Memory B cell (primary cell): Measurements from ENCODE around the gene CNFN.
A peak's percentile ranks its signal among the peaks of the same experiment; 100 is the strongest.

Experiments
- ATAC-seq: fragments of 150-1000 bp; cut with Tn5 transposase; 2 replicates; pipeline ENCODE4 v1.10.0; 2021; ENCODE audit warnings: low read depth, mild to moderate bottlenecking, moderate library complexity
- DNase-seq, 2 donors: peaks; one replicate each; pipeline ENCODE4 v3.0.0; 2022; ENCODE audit warnings: low spot score in 2 of 2
- H3K27ac Mint-ChIP-seq: one replicate; pipeline ENCODE4 v1.8.0; 2022; ENCODE audit warnings: mild to moderate bottlenecking, moderate library complexity, mixed read lengths
- H3K27me3 Mint-ChIP-seq: one replicate; pipeline ENCODE4 v1.8.0; 2022; ENCODE audit warnings: mixed read lengths
- H3K36me3 Mint-ChIP-seq: one replicate; pipeline ENCODE4 v1.8.0; 2022; ENCODE audit warnings: mild to moderate bottlenecking, mixed read lengths
- H3K4me1 Mint-ChIP-seq: one replicate; pipeline ENCODE4 v1.8.0; 2022; ENCODE audit warnings: mixed read lengths
- H3K4me3 Mint-ChIP-seq: one replicate; pipeline ENCODE4 v1.8.0; 2022; ENCODE audit warnings: mild to moderate bottlenecking, moderate library complexity, mixed read lengths
- H3K9me3 Mint-ChIP-seq: one replicate; pipeline ENCODE4 v1.8.0; 2022; ENCODE audit warnings: mixed read lengths

Gene CNFN

GRCh38 chr19:42389899-42390298 lies at the start of gene CNFN:
TSS of gene CNFN (minus strand) at chr19:42390297. CDS start at chr19:42389037, 1,260 bp downstream.
- Mint-ChIP-seq H3K36me3 (no peaks in the 10 kb centered on the region), H3K9me3 (no peaks in the 10 kb centered on the region), H3K4me1 (peaks cover 6% of the 10 kb centered on the region), H3K27ac (no peak within 1 kb of the TSS), H3K4me3 (no peak within 1 kb of the TSS), H3K27me3 (peaks cover 18% of the 10 kb centered on the region)
- ATAC-seq (no peak), DNase-seq (no peak)

GRCh38 chr19:42436006-42436405 lies 45.9 kb upstream of the CNFN start:
- Mint-ChIP-seq H3K9me3 (no peaks in the 10 kb centered on the region), H3K4me3 (no peak overlapping the region), H3K36me3 (no peaks in the 10 kb centered on the region), H3K4me1 (peaks cover 9% of the 10 kb centered on the region), H3K27me3 (peaks cover 1% of the 10 kb centered on the region), H3K27ac (no peak overlapping the region)
- no peak for ATAC-seq
- no peak for DNase-seq

DNA sequence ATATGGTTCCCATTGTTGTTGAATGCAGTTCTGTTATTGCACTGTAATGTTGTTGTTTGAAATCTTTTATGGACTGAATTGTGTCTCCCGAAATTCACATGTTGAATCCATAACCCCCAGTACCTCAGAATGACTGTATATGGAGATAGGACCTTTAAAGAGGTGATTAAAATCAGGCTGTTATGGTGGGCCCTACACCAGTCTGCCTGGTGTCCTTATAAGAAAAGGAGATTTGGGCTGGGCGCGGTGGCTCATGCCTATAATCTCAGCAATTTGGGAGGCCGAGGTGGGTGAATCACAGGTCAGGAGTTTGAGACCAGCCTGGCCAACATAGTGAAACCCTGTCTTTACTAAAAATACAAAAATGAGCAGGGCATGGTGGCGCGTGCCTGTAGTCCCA lies 45.2 kb upstream of the CNFN start:
- Mint-ChIP-seq H3K27ac (no peak overlapping the region), H3K4me3 (no peak overlapping the region), H3K36me3 (no peaks in the 10 kb centered on the region), H3K27me3 (no peaks in the 10 kb centered on the region), H3K4me1 (peaks cover 5% of the 10 kb centered on the region), H3K9me3 (no peaks in the 10 kb centered on the region)
- DNase-seq, result no peak
- ATAC-seq, result no peak

DNA sequence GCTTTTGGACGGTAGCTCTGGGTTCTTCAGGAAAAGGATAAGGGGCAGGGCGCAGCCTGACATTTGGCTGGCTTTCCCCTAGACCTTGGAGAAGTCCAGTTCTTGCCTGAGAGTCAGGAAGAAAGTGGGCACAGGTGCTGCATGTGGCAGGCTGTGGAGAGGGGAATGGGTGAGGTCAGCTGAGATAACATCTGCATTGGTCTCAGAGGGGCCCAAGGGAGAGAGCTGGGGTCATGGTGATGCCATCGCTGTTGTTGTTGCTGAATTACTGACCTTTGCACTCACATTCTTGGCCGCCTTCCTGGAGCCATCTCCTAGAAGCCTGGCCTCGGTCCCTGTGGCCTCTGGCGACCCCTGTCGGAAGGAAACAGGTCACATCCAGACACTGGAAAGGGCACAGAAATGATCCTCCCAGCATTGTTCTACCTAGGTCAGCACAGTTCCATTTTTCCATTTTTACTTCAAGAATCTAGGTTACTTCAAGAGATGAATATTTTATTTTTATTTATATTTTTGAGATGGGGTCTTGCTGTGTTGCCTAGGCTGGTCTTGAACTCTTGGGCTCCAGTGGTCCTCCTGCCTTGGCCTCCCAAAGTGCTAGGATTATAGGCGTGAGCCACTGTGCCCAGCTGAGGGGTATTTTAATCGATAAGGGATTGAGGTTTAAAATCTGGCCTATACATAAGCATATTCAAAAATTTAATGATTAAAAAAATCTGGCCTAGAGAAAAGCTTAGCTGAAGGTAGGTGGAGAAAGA lies 43.6 kb upstream of the CNFN start:
- Mint-ChIP-seq H3K9me3 (no peaks in the 10 kb centered on the region), H3K36me3 (no peaks in the 10 kb centered on the region), H3K27ac (no peak overlapping the region), H3K4me3 (no peak overlapping the region), H3K27me3 (no peaks in the 10 kb centered on the region), H3K4me1 (peaks cover 4% of the 10 kb centered on the region)
- peak; percentile 48 to 55 for DNase-seq
- ATAC-seq, result peak; percentile 75

DNA sequence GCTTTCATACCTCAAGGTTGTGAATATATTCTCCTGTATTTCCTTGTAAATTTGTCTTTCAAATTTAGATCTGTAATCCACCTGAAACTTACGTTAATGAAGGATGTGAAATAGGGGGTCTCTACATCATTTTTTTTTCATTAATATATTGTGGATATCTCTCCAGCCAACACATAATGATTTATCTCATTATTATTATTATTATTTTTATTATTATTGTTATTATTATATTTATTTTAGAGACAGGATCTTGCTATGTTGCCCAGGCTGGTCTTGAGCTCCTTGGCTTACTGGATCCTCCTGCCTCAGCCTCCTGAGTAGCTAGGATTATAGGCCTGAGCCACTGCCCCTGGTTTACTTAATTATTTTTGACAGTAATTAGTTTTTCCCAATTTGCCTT lies 41.4 kb upstream of the CNFN start:
- no peak for DNase-seq
- no peak overlapping the region for H3K4me3 Mint-ChIP-seq
- no peaks in the 10 kb centered on the region for H3K4me1 Mint-ChIP-seq

GRCh38 chr19:42428676-42429075 lies 38.6 kb upstream of the CNFN start:
- no peaks in the 10 kb centered on the region for H3K9me3 Mint-ChIP-seq
- no peaks in the 10 kb centered on the region for H3K36me3 Mint-ChIP-seq
- H3K27ac Mint-ChIP-seq, result no peak overlapping the region
- peaks cover 5% of the 10 kb centered on the region for H3K4me1 Mint-ChIP-seq
- ATAC-seq (no peak), DNase-seq (no peak)
- H3K27me3 Mint-ChIP-seq, result no peaks in the 10 kb centered on the region
- no peak overlapping the region for H3K4me3 Mint-ChIP-seq

More for the DNA sequence above, 41.4 kb upstream of the CNFN start:
- Mint-ChIP-seq H3K9me3 (no peaks in the 10 kb centered on the region), H3K36me3 (no peaks in the 10 kb centered on the region), H3K27me3 (no peaks in the 10 kb centered on the region), H3K27ac (no peak overlapping the region)
- ATAC-seq, result no peak

DNA sequence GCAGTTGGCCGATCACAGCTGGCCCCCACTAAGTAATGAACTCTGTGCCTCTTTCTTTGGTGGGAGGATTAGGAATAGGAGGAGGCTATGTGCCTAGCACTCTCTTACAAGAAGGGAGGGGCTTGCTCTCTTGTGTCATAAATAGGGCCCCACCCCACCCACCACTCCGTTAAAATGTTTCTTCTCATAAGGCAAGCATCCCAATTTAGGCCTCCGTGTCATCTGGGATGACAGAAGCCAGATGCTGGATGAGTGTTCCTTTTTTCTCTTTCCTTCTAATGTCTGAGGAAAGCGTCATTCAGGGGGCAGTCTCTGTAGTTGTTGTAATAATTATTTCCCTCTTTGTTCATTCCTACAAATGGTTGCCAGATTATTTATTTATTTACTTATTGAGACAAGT lies 37.2 kb upstream of the CNFN start, which contains the start of gene LIPE:
Gene LIPE, minus strand, starts transcription at position 76 of the 400 bp plus-strand sequence. CDS start 239 bp downstream, outside the sequence.
- Mint-ChIP-seq H3K27ac (no peak within 1 kb of the TSS), H3K9me3 (no peaks in the 10 kb centered on the region), H3K4me1 (peaks cover 11% of the 10 kb centered on the region), H3K4me3 (no peak within 1 kb of the TSS), H3K36me3 (no peaks in the 10 kb centered on the region), H3K27me3 (no peaks in the 10 kb centered on the region)
- ATAC-seq, result no peak
- no peak for DNase-seq

GRCh38 chr19:42426643-42427042 lies 36.5 kb upstream of the CNFN start:
- H3K4me3 Mint-ChIP-seq, result no peak overlapping the region
- H3K9me3 Mint-ChIP-seq, result no peaks in the 10 kb centered on the region
- ATAC-seq (no peak), DNase-seq (no peak)
- no peaks in the 10 kb centered on the region for H3K36me3 Mint-ChIP-seq
- H3K27ac Mint-ChIP-seq, result no peak overlapping the region
- no peaks in the 10 kb centered on the region for H3K27me3 Mint-ChIP-seq
- H3K4me1 Mint-ChIP-seq, result peaks cover 16% of the 10 kb centered on the region

GRCh38 chr19:42424712-42425131 lies 34.6 kb upstream of the CNFN start:
- ATAC-seq (no peak), DNase-seq (no peak)
- H3K36me3 Mint-ChIP-seq, result peaks cover 3% of the 10 kb centered on the region
- H3K9me3 Mint-ChIP-seq, result no peaks in the 10 kb centered on the region
- peak overlapping the region; percentile 96 for H3K4me3 Mint-ChIP-seq
- no peak overlapping the region for H3K27ac Mint-ChIP-seq
- H3K4me1 Mint-ChIP-seq, result peaks cover 31% of the 10 kb centered on the region
- no peaks in the 10 kb centered on the region for H3K27me3 Mint-ChIP-seq

- ATAC-seq, result no peak
- H3K36me3 Mint-ChIP-seq, result peaks cover 3% of the 10 kb centered on the region
- H3K27me3 Mint-ChIP-seq, result no peaks in the 10 kb centered on the region
- no peak for DNase-seq
- peak overlapping the region; percentile 96 for H3K4me3 Mint-ChIP-seq
- H3K27ac Mint-ChIP-seq, result no peak overlapping the region
- peaks cover 35% of the 10 kb centered on the region for H3K4me1 Mint-ChIP-seq
- no peaks in the 10 kb centered on the region for H3K9me3 Mint-ChIP-seq
These were observed 34.2 kb upstream of the CNFN start for GRCh38 chr19:42424345-42424707.

DNA sequence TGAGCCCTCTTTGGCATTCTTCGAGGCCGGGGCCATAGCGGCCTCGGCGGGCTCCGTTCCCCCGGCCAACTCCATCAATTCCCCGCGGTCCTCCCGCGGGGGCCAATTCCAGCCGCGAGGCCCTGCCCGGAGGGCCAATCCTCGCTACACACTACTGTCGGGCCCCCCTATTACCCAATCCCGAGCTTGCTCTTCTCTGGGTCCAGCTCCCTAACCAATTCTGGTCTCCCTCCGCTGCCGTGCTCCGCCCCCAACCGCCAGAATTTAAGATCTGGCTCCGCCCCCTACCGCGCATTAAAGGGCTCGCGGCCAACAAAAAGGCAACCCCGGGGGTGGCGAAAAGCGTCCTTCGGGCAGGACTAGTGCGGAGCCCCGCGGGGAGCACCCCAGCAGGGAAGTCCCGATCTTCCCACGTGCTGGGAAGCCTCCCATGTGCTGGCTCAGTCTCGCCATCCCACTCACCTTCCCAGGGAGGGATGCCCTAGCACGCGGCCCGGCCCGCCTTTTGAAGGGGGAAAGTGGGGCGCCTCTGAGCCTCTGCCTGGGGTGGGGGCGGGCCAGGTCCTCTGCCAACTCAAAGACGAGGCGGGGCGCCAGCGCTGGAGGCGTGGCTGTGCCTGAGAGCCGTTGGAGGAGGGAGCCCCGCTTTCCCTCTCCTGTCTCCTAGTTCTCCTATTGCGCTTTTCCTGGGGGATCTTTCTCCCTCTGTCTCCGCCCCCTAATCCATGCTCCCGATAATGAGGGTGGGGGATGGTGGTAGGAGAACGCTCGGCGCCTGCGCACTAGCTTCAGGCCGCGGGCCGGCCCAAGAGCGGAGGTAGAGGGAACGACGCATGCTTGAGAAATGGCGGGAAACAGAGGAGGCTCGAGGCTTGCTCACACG lies 33.6 kb upstream of the CNFN start:
- Mint-ChIP-seq H3K4me1 (peaks cover 36% of the 10 kb centered on the region), H3K9me3 (no peaks in the 10 kb centered on the region), H3K36me3 (peaks cover 3% of the 10 kb centered on the region), H3K27me3 (no peaks in the 10 kb centered on the region), H3K4me3 (peak overlapping the region; percentile 96), H3K27ac (peak overlapping the region; percentile 88)
- ATAC-seq (peak; percentile 80), DNase-seq (peak; percentile 88 to 90)

DNA sequence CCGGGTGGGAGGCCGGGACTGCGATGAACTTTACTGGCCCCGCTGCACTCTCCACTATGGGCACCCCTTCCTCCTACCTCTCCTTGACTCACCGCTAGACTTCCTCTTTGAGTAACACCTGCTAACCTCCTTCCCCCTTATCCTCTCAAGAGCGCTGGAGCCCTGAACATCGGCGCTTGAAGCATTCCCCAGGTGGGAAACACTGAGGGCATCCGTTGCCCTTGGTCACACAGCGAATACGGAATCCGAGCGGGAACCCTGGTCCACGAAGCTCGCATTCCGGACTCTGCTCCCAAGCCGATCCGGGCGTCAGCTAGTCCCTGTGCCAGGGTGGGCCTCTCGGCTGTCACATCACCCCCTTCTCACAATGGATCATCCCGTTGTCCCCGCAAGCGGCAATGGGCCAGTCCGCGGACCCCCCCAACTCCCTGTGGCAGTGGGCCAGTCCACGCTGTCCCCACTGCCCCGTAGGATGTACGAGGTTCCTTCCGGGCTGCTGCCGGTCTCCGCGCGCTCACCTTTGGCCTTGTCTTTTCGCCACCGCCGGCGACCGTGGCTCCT lies 32.9 kb upstream of the CNFN start:
- Mint-ChIP-seq H3K9me3 (no peaks in the 10 kb centered on the region), H3K4me3 (peak overlapping the region; percentile 96), H3K27ac (peak overlapping the region; percentile 88), H3K36me3 (peaks cover 3% of the 10 kb centered on the region), H3K27me3 (no peaks in the 10 kb centered on the region), H3K4me1 (peaks cover 36% of the 10 kb centered on the region)
- ATAC-seq (peak; percentile 67), DNase-seq (peak in 1 of 2 donors; percentile 64)

DNA sequence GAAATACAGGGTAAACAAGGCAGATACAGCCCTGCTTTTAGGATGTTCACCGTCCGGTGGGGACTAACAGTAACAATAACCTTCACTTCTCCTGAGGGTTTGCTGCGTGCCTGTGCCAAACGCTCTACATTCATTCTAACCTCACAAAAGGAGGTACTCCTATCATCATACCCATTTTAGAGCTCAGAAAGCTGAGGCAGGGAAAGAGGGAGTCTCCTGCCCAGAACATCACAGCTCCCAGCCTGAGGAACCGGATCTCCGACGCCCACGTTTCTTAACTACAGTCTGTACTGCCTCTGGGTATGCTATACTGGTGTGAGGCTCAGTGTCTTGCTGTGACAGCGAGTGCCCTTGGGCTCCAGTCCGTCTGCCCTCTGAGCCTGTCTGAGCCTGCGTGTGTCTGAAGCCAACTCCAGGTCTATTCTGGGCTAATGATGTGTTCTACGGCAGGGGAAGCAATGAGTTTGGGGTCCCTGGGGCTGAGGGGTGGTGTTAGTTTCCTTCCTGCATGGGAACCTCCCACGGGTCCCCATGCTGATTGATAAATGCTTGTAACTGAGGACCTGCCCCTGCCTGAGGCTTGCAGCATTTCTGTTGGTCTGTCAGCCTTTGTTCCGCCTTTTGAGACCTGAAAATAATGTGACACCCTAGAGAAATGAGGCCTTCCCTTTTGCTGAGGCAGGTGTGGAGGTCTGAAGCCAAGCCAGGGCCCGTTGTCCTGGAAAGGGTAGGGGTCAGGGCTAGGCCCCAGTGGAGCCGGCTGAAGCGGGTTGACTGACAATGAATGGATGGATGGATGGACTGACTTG lies 32.2 kb upstream of the CNFN start:
- Mint-ChIP-seq H3K9me3 (no peaks in the 10 kb centered on the region), H3K27ac (peak overlapping the region; percentile 88), H3K4me1 (peaks cover 36% of the 10 kb centered on the region), H3K4me3 (peak overlapping the region; percentile 96), H3K36me3 (peaks cover 3% of the 10 kb centered on the region), H3K27me3 (no peaks in the 10 kb centered on the region)
- peak; percentile 44 for ATAC-seq
- DNase-seq, result peak in 1 of 2 donors; percentile 54
